ENCODE results near the gene RAB43. TPM values are rescaled to one million over a fixed set of nuclear protein-coding genes. Genes with fewer than 3 reads are reported as not detected.

RAB43 gene
- total RNA-seq, 4 donors from 2014 or later: 9.1 to 18.7 (median 11.3) TPM

GRCh38 chr3:129040039-129040336, 81.6 kb downstream of the RAB43 start:
- Histone ChIP-seq H3K27me3 (no peaks in the 10 kb centered on the region), H3K27ac (no peak overlapping the region), H3K4me1 (no peaks in the 10 kb centered on the region), H3K36me3 (no peaks in the 10 kb centered on the region), H3K4me3 (no peak overlapping the region), H3K9me3 (no peaks in the 10 kb centered on the region)
- TF ChIP-seq, protein P1, sequence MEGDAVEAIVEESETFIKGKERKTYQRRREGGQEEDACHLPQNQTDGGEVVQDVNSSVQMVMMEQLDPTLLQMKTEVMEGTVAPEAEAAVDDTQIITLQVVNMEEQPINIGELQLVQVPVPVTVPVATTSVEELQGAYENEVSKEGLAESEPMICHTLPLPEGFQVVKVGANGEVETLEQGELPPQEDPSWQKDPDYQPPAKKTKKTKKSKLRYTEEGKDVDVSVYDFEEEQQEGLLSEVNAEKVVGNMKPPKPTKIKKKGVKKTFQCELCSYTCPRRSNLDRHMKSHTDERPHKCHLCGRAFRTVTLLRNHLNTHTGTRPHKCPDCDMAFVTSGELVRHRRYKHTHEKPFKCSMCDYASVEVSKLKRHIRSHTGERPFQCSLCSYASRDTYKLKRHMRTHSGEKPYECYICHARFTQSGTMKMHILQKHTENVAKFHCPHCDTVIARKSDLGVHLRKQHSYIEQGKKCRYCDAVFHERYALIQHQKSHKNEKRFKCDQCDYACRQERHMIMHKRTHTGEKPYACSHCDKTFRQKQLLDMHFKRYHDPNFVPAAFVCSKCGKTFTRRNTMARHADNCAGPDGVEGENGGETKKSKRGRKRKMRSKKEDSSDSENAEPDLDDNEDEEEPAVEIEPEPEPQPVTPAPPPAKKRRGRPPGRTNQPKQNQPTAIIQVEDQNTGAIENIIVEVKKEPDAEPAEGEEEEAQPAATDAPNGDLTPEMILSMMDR (IDR thresholded peaks at IDR 0.05): no peak
- no peak for DNase-seq

GRCh38 chr3:129039271-129040038, 82.1 kb downstream of the RAB43 start:
- H3K4me3 ChIP-seq: no peak overlapping the region
- TF ChIP-seq, protein P1 (IDR thresholded peaks at IDR 0.05): no peak
- no peaks in the 10 kb centered on the region for H3K27me3 ChIP-seq
- H3K4me1 ChIP-seq: no peaks in the 10 kb centered on the region
- H3K36me3 ChIP-seq: no peaks in the 10 kb centered on the region
- no peak overlapping the region for H3K27ac ChIP-seq
- no peak for DNase-seq
- no peaks in the 10 kb centered on the region for H3K9me3 ChIP-seq

- Histone ChIP-seq H3K4me1 (no peaks in the 10 kb centered on the region), H3K4me3 (no peak overlapping the region), H3K27me3 (no peaks in the 10 kb centered on the region), H3K9me3 (no peaks in the 10 kb centered on the region), H3K27ac (no peak overlapping the region), H3K36me3 (no peaks in the 10 kb centered on the region)
- TF ChIP-seq POLR2A (IDR thresholded peaks at IDR 0.05): no peak
- TF ChIP-seq, protein P1 (IDR thresholded peaks at IDR 0.05): no peak
- DNase-seq: no peak
Observed at GRCh38 chr3:129038121-129038855, 83.3 kb downstream of the RAB43 start.

Other genes starting within 250 kb of the RAB43 start
- gene ACAD9, start 242.2 kb downstream of the RAB43 start, total RNA-seq: 10 to 100 TPM; 27.3 to 91.2 (median 49.5) TPM
- 1 to 10 TPM in 3 of 4 donors, not detected in 1; 1.5 to 2.4 (median 1.7) TPM for gene CFAP92, start 127.7 kb downstream of the RAB43 start, total RNA-seq
- 10 to 100 TPM in 1 of 4 donors, 1 to 10 TPM in 3; 3.3 to 40.4 (median 4.0) TPM for gene EFCC1, start 120.5 kb downstream of the RAB43 start, total RNA-seq
- gene GP9, start 61.0 kb downstream of the RAB43 start, total RNA-seq: not detected
- gene ISY1, start 39.3 kb upstream of the RAB43 start, total RNA-seq: 10 to 100 TPM; 11.1 to 24.9 (median 18.2) TPM
- gene CNBP, start 62.1 kb upstream of the RAB43 start, total RNA-seq: 100 to 1,000 TPM; 191 to 261 (median 231) TPM
- gene COPG1, start 127.8 kb upstream of the RAB43 start, total RNA-seq: 100 to 1,000 TPM; 120 to 220 (median 176) TPM
- gene HMCES, start 157.1 kb upstream of the RAB43 start, total RNA-seq: 10 to 100 TPM; 22.2 to 29.7 (median 24.2) TPM